ENCODE results near the gene PTPRG. TPM values are rescaled to one million over a fixed set of nuclear protein-coding genes. Genes with fewer than 3 reads are reported as not detected.

PTPRG gene
- total and polyA plus RNA-seq, 10 of the 15 experiments (the other 5 are each of a cell fraction or from before 2014, with no cell fraction given) = 0.29 to 20.7 (median 1.4) TPM

DNA sequence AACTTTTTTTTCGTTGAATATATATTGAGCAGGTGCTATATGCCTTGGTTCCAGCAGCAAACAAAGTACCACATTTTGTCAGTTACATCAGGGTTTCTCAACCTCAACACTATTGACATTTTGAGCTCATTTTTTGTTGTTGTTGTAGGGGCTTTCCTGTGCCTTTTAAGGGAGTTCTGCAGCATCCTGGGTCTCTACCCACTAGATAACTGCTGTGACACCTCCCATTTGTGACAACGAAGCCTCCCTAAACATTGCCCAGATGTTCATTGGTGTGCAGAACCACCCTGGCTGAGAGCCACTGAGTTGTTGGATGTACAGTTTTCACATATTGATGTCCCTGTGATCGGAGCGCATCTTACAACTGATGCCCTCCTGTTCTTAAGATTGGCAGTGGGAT is 382.6 kb downstream of the PTPRG start:
- H3K9me3 ChIP-seq (replicated peaks; ENCODE audit: control insufficient read depth, insufficient read depth, low read length) = no peaks in the 10 kb centered on the region
- WGBS (ENCODE audit: insufficient coverage, insufficient replicate concordance, low lambda C conversion rate, missing lambda C conversion rate) = 46% methylated on average over 4 of the region's 4 CpGs
- H3K27me3 ChIP-seq (replicated peaks in 1 of 2; ENCODE audit: control insufficient read depth in 2 of 2, insufficient read depth in 2 of 2, low read length in 1 of 2) = no peaks in the 10 kb centered on the region
- CTCF ChIA-PET = interaction anchor here (0.7 to 1.9 kb wide), 4 partner anchors 10 to 90 kb away, joined by 3 to 4 read pairs (median 4); no protein-coding TSS in a partner anchor
- H4K20me1 ChIP-seq (ENCODE audit: control insufficient read depth, insufficient read depth) = no peaks in the 10 kb centered on the region
- H3K4me2 ChIP-seq (ENCODE audit: control insufficient read depth, insufficient read depth) = no peak overlapping the region
- SMC1A ChIA-PET (ENCODE audit: uncharacterized antibody, unreplicated experiment) = interaction anchor here (0.6 to 2.8 kb wide), 10 partner anchors 10 to 380 kb away, joined by 3 to 12 read pairs (median 4); no protein-coding TSS in a partner anchor
- RAD21 ChIA-PET (ENCODE audit: unreplicated experiment) = interaction anchor here (0.7 to 1.6 kb wide), 9 partner anchors 10 to 363 kb away, joined by 3 to 4 read pairs (median 3); no protein-coding TSS in a partner anchor
- intact Hi-C loops (cut with micrococcal nuclease; ENCODE audit: unreplicated experiment) (no loop called here), in situ Hi-C loops (cut with MboI) (no loop called here)
- H3K79me2 ChIP-seq (ENCODE audit: control insufficient read depth, insufficient read depth, low read length) = no peaks in the 10 kb centered on the region
- H3K4me3 ChIP-seq = no peak overlapping the region
- ATAC-seq (peak; percentile 75), FAIRE-seq (no peak), DNase-seq (ENCODE audit: low read depth, low spot score) (no peak)
- no TSS peak for BruUV-seq (replicated peaks)
- no peak overlapping the region for H3K27ac ChIP-seq (ENCODE audit: control insufficient read depth, insufficient read depth)
- H3K9ac ChIP-seq (ENCODE audit: control insufficient read depth, insufficient read depth, low read length) = no peak overlapping the region
- POLR2A ChIA-PET = interaction anchor here (1.0 kb wide), 2 partner anchors 9 to 10 kb away, joined by 3 to 4 read pairs; no protein-coding TSS in a partner anchor
- H2AFZ ChIP-seq (ENCODE audit: control insufficient read depth, low read depth, low read length) = no peak overlapping the region
- H3K4me1 ChIP-seq (ENCODE audit: control insufficient read depth, insufficient read depth, low read length) = no peaks in the 10 kb centered on the region
- TF ChIP-seq SMC3 (IDR thresholded peaks at IDR 0.05; ENCODE audit: borderline replicate concordance, low read length) (no peak), IKZF1 (conservative IDR thresholded peaks at IDR 0.05) (peak; percentile 27; the same call in 1 of the 2 replicates), TARDBP (IDR thresholded peaks at IDR 0.05; ENCODE audit: borderline replicate concordance) (no peak), MYC (IDR thresholded peaks at IDR 0.05; ENCODE audit: insufficient read depth, insufficient read length, insufficient replicate concordance, low read length, severe bottlenecking) (no peak), MTA2 (IDR thresholded peaks at IDR 0.05; ENCODE audit: low read depth) (no peak), NR2F1 (conservative IDR thresholded peaks at IDR 0.05) (0 out of 2 replicates have a peak, but pooled peaks have one; percentile 6), ATF7 (IDR thresholded peaks at IDR 0.05; ENCODE audit: low read depth) (peak; percentile 41; the same call in 1 of the 2 replicates), ZSCAN29 (IDR thresholded peaks at IDR 0.05) (no peak), RELA (IDR thresholded peaks at IDR 0.05; ENCODE audit: borderline replicate concordance, partially characterized antibody) (no peak)
- TF ChIP-seq, protein P1, sequence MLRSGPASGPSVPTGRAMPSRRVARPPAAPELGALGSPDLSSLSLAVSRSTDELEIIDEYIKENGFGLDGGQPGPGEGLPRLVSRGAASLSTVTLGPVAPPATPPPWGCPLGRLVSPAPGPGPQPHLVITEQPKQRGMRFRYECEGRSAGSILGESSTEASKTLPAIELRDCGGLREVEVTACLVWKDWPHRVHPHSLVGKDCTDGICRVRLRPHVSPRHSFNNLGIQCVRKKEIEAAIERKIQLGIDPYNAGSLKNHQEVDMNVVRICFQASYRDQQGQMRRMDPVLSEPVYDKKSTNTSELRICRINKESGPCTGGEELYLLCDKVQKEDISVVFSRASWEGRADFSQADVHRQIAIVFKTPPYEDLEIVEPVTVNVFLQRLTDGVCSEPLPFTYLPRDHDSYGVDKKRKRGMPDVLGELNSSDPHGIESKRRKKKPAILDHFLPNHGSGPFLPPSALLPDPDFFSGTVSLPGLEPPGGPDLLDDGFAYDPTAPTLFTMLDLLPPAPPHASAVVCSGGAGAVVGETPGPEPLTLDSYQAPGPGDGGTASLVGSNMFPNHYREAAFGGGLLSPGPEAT (IDR thresholded peaks at IDR 0.05; ENCODE audit: low read depth) = no peak; the same call in 1 of the 2 replicates
- H3K36me3 ChIP-seq (ENCODE audit: control insufficient read depth in 2 of 2, insufficient read depth in 2 of 2, low read length in 1 of 2) = no peaks in the 10 kb centered on the region
